ENCODE data around the gene EIF4E.
"Not testable (repeated sequence)": the region's sequence is repeated elsewhere in the genome, so short reads cannot be mapped to it uniquely, and the experiment has no call there.

Gene EIF4E

GRCh38 chr4:98867648-98868047, 61.3 kb downstream of the EIF4E start:
- H3K36me3 Mint-ChIP-seq, result no peaks in the 10 kb centered on the region
- H3K9me3 Mint-ChIP-seq, result no peaks in the 10 kb centered on the region
- H3K4me3 Mint-ChIP-seq, result no peak overlapping the region
- no peak for ATAC-seq
- H3K4me1 Mint-ChIP-seq, result peaks cover 6% of the 10 kb centered on the region
- no peaks in the 10 kb centered on the region for H3K27me3 Mint-ChIP-seq
- no peak overlapping the region for H3K27ac Mint-ChIP-seq

DNA sequence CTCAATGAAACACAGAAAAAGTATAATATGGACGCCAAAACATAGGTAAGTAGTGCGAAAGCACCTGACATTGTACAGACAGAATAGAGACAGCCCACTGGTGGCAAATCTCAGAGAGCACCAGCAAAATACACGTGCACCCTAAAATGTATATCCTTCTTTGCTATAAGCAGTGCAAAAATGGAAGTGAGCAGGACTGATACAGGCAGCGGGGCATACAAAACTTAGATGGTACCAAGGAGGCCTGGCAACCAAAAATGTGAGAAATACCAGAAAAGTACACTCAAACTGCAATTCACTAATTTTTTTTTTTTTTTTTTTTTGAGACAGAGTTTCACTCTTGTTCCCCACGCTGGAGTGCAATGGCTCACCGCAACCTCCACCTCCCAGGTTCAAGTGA, 63.9 kb downstream of the EIF4E start:
- no peak for ATAC-seq

DNA sequence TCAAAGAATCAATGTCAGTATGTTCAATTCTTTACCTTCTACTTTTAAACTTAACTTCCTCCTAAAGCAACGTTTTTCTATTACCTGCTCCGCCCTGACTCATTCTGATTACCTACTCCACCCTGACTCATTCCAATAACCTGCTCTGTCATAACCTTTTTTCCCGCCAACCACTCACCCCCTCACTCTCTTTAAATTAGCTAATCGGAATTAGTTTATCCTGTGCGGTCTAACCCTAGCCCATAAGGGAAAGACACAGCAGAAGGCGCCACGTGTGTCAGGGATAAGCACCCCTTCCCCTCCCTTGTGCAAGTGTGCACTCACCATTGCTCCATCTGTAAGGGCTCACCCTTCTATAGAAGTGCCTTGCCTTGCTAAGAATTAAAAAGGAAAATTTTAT, 64.4 kb downstream of the EIF4E start:
- H3K27me3 Mint-ChIP-seq, result no peaks in the 10 kb centered on the region
- no peaks in the 10 kb centered on the region for H3K36me3 Mint-ChIP-seq
- peaks cover 6% of the 10 kb centered on the region for H3K4me1 Mint-ChIP-seq
- no peak overlapping the region for H3K4me3 Mint-ChIP-seq
- H3K27ac Mint-ChIP-seq, result no peak overlapping the region
- H3K9me3 Mint-ChIP-seq, result no peaks in the 10 kb centered on the region
- no peak for ATAC-seq

More for the DNA sequence above, 63.9 kb downstream of the EIF4E start:
- no peak overlapping the region for H3K27ac Mint-ChIP-seq
- H3K4me1 Mint-ChIP-seq, result peaks cover 6% of the 10 kb centered on the region
- H3K9me3 Mint-ChIP-seq, result no peaks in the 10 kb centered on the region
- no peaks in the 10 kb centered on the region for H3K27me3 Mint-ChIP-seq
- H3K4me3 Mint-ChIP-seq, result no peak overlapping the region
- no peaks in the 10 kb centered on the region for H3K36me3 Mint-ChIP-seq

GRCh38 chr4:98862371-98862770, 66.6 kb downstream of the EIF4E start:
- peaks cover 6% of the 10 kb centered on the region for H3K4me1 Mint-ChIP-seq
- H3K27me3 Mint-ChIP-seq, result no peaks in the 10 kb centered on the region
- H3K36me3 Mint-ChIP-seq, result no peaks in the 10 kb centered on the region
- no peak for ATAC-seq
- H3K27ac Mint-ChIP-seq, result no peak overlapping the region
- H3K9me3 Mint-ChIP-seq, result no peaks in the 10 kb centered on the region
- H3K4me3 Mint-ChIP-seq, result no peak overlapping the region

DNA sequence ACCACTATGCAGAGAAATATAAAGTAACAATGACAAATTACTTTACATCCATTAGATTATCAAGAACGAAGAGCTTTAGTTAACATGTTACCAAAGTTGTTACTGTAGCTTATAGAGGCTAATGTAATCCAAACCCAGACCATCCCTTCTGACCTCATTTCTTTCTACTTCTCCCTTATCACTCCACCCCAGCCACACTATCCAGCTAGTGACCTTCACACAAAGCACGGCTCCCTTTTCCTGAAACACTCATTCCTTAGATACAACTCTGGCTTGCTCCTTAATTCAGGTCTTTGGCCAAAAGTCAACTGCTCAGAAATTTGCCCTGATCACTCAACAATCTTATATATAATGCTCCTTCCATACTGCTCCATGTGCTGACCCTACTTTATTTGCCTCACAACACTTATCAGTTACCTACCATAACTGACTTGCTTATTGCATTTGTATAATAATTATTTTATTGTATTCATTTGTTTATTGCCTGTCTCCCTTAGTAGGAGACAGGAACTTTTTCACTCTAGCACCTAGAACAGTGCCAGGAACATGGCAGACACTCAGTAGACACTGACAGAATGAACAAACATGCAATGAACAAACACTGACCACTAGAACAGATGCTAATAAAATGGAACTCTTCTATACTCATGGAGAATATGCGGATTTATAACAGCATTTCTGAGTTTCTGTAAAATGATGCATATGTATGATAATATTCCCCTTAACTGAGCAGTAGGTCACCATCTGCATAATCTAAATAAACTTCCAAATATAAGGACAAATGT, 67.6 kb downstream of the EIF4E start:
- Mint-ChIP-seq H3K27ac (no peak overlapping the region), H3K4me1 (peaks cover 6% of the 10 kb centered on the region), H3K4me3 (no peak overlapping the region), H3K36me3 (no peaks in the 10 kb centered on the region), H3K9me3 (no peaks in the 10 kb centered on the region), H3K27me3 (no peaks in the 10 kb centered on the region)
- no peak for ATAC-seq

DNA sequence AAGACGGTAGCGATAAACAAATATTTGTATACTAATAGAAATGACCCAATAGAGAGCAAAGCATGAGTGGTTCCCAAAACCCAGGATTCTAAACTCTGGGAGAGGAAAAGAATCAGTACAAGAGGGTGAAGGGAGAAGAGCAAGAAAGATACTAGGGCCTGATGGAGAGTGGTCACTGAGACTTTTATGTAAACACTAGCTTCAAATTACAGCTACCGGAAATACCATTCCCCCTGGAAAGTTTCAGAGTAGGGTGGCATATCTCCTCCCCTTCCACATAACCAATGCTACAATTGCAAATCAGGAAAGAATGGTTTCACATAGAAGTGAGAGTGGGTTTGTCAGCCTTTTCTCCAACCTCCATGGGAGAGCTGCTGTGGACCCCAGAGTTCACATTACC, 77.1 kb downstream of the EIF4E start:
- H3K9me3 Mint-ChIP-seq, result no peaks in the 10 kb centered on the region
- no peak overlapping the region for H3K27ac Mint-ChIP-seq
- no peaks in the 10 kb centered on the region for H3K36me3 Mint-ChIP-seq
- H3K27me3 Mint-ChIP-seq, result peaks cover 37% of the 10 kb centered on the region
- no peak overlapping the region for H3K4me3 Mint-ChIP-seq
- ATAC-seq, result no peak
- peaks cover 10% of the 10 kb centered on the region for H3K4me1 Mint-ChIP-seq

GRCh38 chr4:98850937-98851336, 78.0 kb downstream of the EIF4E start:
- no peaks in the 10 kb centered on the region for H3K9me3 Mint-ChIP-seq
- no peaks in the 10 kb centered on the region for H3K36me3 Mint-ChIP-seq
- no peak overlapping the region for H3K4me3 Mint-ChIP-seq
- H3K27ac Mint-ChIP-seq, result no peak overlapping the region
- H3K27me3 Mint-ChIP-seq, result peaks cover 37% of the 10 kb centered on the region
- H3K4me1 Mint-ChIP-seq, result peaks cover 10% of the 10 kb centered on the region
- no peak for ATAC-seq

- no peak overlapping the region for H3K4me3 Mint-ChIP-seq
- no peak for ATAC-seq
- H3K4me1 Mint-ChIP-seq, result peaks cover 10% of the 10 kb centered on the region
- H3K9me3 Mint-ChIP-seq, result no peaks in the 10 kb centered on the region
- peaks cover 37% of the 10 kb centered on the region for H3K27me3 Mint-ChIP-seq
- H3K27ac Mint-ChIP-seq, result no peak overlapping the region
- H3K36me3 Mint-ChIP-seq, result no peaks in the 10 kb centered on the region
Measured at GRCh38 chr4:98848448-98848847, 80.5 kb downstream of the EIF4E start.

DNA sequence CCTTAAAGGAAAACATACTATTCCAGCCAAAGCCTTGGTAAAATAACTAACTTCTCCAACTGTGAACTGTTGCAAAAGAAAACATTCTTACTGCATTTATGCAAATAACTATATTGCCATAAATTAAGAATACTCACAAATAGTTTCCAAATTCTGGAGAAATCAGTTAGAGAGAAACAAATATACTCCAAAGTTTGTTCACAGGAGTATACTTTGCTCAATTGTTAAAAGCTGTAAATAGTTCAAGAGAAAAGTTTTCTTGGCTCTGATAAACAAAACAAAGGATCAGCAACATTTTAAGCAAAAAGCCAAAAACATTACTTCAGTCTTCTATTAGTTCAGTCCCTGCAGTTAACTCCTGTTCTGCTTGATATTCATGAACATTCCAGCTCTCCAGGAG, 83.0 kb downstream of the EIF4E start:
- Mint-ChIP-seq H3K36me3 (peaks cover 11% of the 10 kb centered on the region), H3K4me3 (no peak overlapping the region), H3K27me3 (peaks cover 19% of the 10 kb centered on the region), H3K27ac (no peak overlapping the region), H3K4me1 (peaks cover 7% of the 10 kb centered on the region), H3K9me3 (peaks cover 8% of the 10 kb centered on the region)
- no peak for ATAC-seq

DNA sequence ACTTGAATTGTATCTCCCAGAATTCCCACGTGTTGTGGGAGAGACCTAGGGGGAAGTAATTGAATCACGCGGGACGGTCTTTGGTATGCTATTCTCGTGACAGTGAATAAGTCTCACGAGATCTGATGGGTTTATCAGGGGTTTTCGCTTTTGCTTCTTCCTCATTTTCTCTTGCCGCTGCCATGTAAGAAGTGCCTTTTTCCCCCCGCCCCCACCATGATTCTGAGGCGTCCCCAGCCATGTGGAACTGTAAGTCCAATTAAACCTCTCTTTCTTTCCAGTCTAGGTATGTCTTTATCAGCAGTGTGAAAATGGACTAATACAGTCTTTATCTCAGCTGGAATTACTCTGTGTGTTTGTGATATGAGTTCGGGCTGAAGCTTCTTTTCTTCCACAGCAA, 86.0 kb downstream of the EIF4E start:
- not testable (repeated sequence) for H3K27ac Mint-ChIP-seq, H3K4me3 Mint-ChIP-seq, H3K9me3 Mint-ChIP-seq, ATAC-seq, H3K27me3 Mint-ChIP-seq, H3K4me1 Mint-ChIP-seq
- H3K36me3 Mint-ChIP-seq, result peaks cover 11% of the 10 kb centered on the region

DNA sequence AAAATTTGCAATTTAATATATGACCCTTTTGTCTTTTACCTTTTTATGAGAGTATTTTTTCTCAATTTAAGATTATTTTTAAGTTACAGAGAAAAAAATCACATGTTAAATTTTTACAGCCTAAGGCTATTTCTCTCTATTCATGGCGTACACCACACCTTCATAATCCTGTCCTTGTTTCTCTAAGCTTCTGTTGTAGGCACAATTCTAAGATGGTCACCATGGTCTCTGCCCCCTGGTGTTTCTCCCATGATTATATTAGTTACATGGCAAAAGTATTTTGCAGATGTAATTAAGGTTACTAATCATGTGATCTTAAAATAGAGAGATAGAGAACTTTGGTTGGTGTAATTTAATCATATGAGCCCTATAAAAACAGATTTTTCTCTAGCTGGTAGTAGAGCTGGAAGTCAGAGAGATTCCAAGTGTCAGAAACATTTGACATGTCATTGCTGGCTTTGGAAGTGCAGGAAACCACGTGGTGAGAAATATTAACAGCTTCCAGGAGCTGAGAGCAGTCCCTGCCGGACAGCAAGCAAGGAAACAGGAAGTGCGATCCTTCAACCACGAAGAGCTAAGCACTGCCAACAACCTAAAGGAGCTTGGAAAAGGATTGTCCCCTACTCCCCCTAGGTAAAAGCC, 89.8 kb downstream of the EIF4E start:
- no peak for ATAC-seq
- H3K4me1 Mint-ChIP-seq, result peaks cover 11% of the 10 kb centered on the region
- no peak overlapping the region for H3K4me3 Mint-ChIP-seq
- H3K36me3 Mint-ChIP-seq, result peaks cover 11% of the 10 kb centered on the region
- no peak overlapping the region for H3K27ac Mint-ChIP-seq
- no peaks in the 10 kb centered on the region for H3K27me3 Mint-ChIP-seq
- H3K9me3 Mint-ChIP-seq, result peaks cover 8% of the 10 kb centered on the region

GRCh38 chr4:98838531-98838930, 90.4 kb downstream of the EIF4E start:
- Mint-ChIP-seq H3K4me3 (no peak overlapping the region), H3K4me1 (peaks cover 11% of the 10 kb centered on the region), H3K27ac (no peak overlapping the region), H3K36me3 (peaks cover 11% of the 10 kb centered on the region), H3K9me3 (peaks cover 8% of the 10 kb centered on the region), H3K27me3 (no peaks in the 10 kb centered on the region)
- ATAC-seq, result no peak

DNA sequence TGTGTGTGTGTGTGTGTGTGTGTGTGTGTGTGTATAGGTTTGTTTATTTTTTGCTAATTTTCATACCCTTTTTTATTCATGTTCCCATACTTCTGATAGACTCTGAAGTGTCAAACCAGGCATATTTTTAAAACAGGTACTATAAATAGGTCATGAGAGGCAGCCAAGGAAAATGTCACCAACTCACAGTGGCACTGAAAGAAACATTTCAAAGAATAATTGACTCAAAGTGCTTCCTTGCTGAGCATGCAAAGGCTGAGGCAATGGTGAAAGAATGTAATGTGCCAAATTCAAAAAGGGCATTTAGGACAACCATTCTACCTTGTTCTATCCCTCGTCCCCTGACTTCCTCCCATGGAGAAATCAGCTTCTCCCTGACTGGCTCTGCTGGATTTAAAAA, 95.5 kb downstream of the EIF4E start:
- H3K4me1 Mint-ChIP-seq, result peaks cover 10% of the 10 kb centered on the region
- H3K36me3 Mint-ChIP-seq, result no peaks in the 10 kb centered on the region
- H3K4me3 Mint-ChIP-seq, result no peak overlapping the region
- H3K9me3 Mint-ChIP-seq, result no peaks in the 10 kb centered on the region
- no peak for ATAC-seq
- H3K27me3 Mint-ChIP-seq, result no peaks in the 10 kb centered on the region
- H3K27ac Mint-ChIP-seq, result no peak overlapping the region

DNA sequence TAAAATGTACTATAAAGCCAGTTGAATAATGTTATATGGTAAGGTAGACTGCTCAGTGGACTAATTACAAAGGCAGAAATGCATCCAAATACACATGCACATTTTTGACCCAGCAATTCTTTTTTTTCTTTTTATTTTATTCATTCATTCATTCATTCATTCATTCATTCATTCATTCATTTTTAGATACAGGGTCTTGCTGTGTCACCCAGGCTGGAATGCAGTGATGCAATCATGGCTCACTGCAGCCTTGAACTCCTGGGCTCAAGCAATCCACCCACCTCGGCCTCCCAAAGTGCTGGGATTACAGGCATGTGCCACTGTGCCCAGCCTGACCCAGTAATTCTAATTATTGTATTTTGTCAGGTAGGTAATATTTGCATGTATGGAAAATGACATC, 97.9 kb downstream of the EIF4E start:
- not testable (repeated sequence) for H3K9me3 Mint-ChIP-seq, ATAC-seq, H3K27ac Mint-ChIP-seq, H3K36me3 Mint-ChIP-seq, H3K4me3 Mint-ChIP-seq, H3K27me3 Mint-ChIP-seq
- H3K4me1 Mint-ChIP-seq, result peaks cover 14% of the 10 kb centered on the region
